BLaER1 treated with 17β-estradiol and CSF1 and Interleukin-3, amounts not matched to agents 10 nM and 100 nM (cell line): ENCODE results near the gene LOXL4.
"Not testable (repeated sequence)": the region's sequence is repeated elsewhere in the genome, so short reads cannot be mapped to it uniquely, and the experiment has no call there.

ENCODE experiments used
- H3K27ac ChIP-seq, 11 experiments: shearing (Covaris generic); formaldehyde crosslinking; 2 replicates each; pipeline ENCODE4 v1.8.1; 2022
- H3K27me3 ChIP-seq, 11 experiments: shearing (Covaris generic); formaldehyde crosslinking; 2 replicates each; pipeline ENCODE4 v1.8.1; 2022
- H3K36me3 ChIP-seq, 11 experiments: shearing (Covaris generic); formaldehyde crosslinking; 2 replicates each; pipeline ENCODE4 v1.8.1; 2022
- H3K4me1 ChIP-seq, 10 experiments: shearing (Covaris generic); formaldehyde crosslinking; 2 replicates each; pipeline ENCODE4 v1.8.1; 2022
- H3K4me2 ChIP-seq, 11 experiments: shearing (Covaris generic); formaldehyde crosslinking; 2 replicates each; pipeline ENCODE4 v1.8.1; 2022
- H3K4me3 ChIP-seq, 10 experiments: shearing (Covaris generic); formaldehyde crosslinking; 2 replicates each; pipeline ENCODE4 v1.8.1; 2022
- H3K9ac ChIP-seq, 11 experiments: shearing (Covaris generic); formaldehyde crosslinking; 2 replicates each; pipeline ENCODE4 v1.8.1; 2022
- H3K9me3 ChIP-seq, 11 experiments: shearing (Covaris generic); formaldehyde crosslinking; replicated peaks in 1 of 11; 2 replicates each; pipeline ENCODE4 v1.8.1; 2022
- H4K20me1 ChIP-seq, 11 experiments: shearing (Covaris generic); formaldehyde crosslinking; 2 replicates each; pipeline ENCODE4 v1.8.1; 2022
- Cebpa-rat ChIP-seq, 11 experiments: shearing (Covaris generic); IDR thresholded peaks; 2 replicates each; pipeline ENCODE4 v1.8.1; 2022

LOXL4 gene

GRCh38 chr10:98238391-98238790 is 29.6 kb downstream of the LOXL4 start:
- peaks cover 0 to 44% (median 0%) of the 10 kb centered on the region in 11 experiments; a peak in 4 of 22 replicates for H4K20me1 ChIP-seq
- no peaks in the 10 kb centered on the region for H3K9me3 ChIP-seq
- no peaks in the 10 kb centered on the region for H3K27me3 ChIP-seq
- TF ChIP-seq Cebpa-rat (IDR thresholded peaks at IDR 0.05): no peak
- no peak overlapping the region for H3K27ac ChIP-seq
- H3K4me3 ChIP-seq: no peak overlapping the region
- H3K4me2 ChIP-seq: no peak overlapping the region
- H3K4me1 ChIP-seq: peaks cover 0 to 8% (median 0%) of the 10 kb centered on the region in 10 experiments; a peak in 1 of 20 replicates
- no peak overlapping the region for H3K9ac ChIP-seq
- peaks cover 66 to 100% (median 87%) of the 10 kb centered on the region in 11 experiments for H3K36me3 ChIP-seq

- Histone ChIP-seq H3K9ac (no peak overlapping the region), H3K9me3 (no peaks in the 10 kb centered on the region), H3K4me3 (no peak overlapping the region), H3K27ac (no peak overlapping the region), H4K20me1 (peaks cover 0 to 35% (median 0%) of the 10 kb centered on the region in 11 experiments; a peak in 6 of 22 replicates), H3K27me3 (no peaks in the 10 kb centered on the region), H3K36me3 (peaks cover 72 to 100% (median 85%) of the 10 kb centered on the region in 11 experiments), H3K4me2 (no peak overlapping the region), H3K4me1 (peaks cover 0 to 8% (median 0%) of the 10 kb centered on the region in 10 experiments; a peak in 1 of 20 replicates)
- TF ChIP-seq Cebpa-rat (IDR thresholded peaks at IDR 0.05): no peak
These were observed 31.1 kb downstream of the LOXL4 start for GRCh38 chr10:98236862-98237261.

- TF ChIP-seq Cebpa-rat (IDR thresholded peaks at IDR 0.05): no peak
- Histone ChIP-seq H3K4me1 (peaks cover 0 to 8% (median 0%) of the 10 kb centered on the region in 10 experiments; a peak in 1 of 20 replicates), H3K9me3 (no peaks in the 10 kb centered on the region), H3K9ac (no peak overlapping the region), H3K36me3 (peaks cover 80 to 100% (median 93%) of the 10 kb centered on the region in 11 experiments), H3K27me3 (no peaks in the 10 kb centered on the region), H3K4me3 (no peak overlapping the region), H3K4me2 (no peak overlapping the region), H3K27ac (no peak overlapping the region), H4K20me1 (peaks cover 0 to 39% (median 0%) of the 10 kb centered on the region in 11 experiments; a peak in 9 of 22 replicates)
These were observed 32.1 kb downstream of the LOXL4 start for GRCh38 chr10:98235846-98236245.

- peaks cover 50 to 68% (median 62%) of the 10 kb centered on the region in 11 experiments for H3K36me3 ChIP-seq
- H3K9me3 ChIP-seq: peaks cover 9 to 18% (median 15%) of the 10 kb centered on the region in 11 experiments
- H3K4me1 ChIP-seq: no peaks in the 10 kb centered on the region
- H3K27me3 ChIP-seq: no peaks in the 10 kb centered on the region
- no peak overlapping the region for H3K4me3 ChIP-seq
- no peak overlapping the region for H3K4me2 ChIP-seq
- no peak overlapping the region for H3K9ac ChIP-seq
- peaks cover 0 to 30% (median 0%) of the 10 kb centered on the region in 11 experiments; a peak in 9 of 22 replicates for H4K20me1 ChIP-seq
- no peak for TF ChIP-seq Cebpa-rat (IDR thresholded peaks at IDR 0.05)
- no peak overlapping the region for H3K27ac ChIP-seq
These were observed 36.6 kb downstream of the LOXL4 start for GRCh38 chr10:98231417-98231816.

- Histone ChIP-seq H4K20me1 (peaks cover 5 to 50% (median 11%) of the 10 kb centered on the region in 11 experiments; a peak in 16 of 22 replicates), H3K9me3 (peaks cover 19 to 34% (median 27%) of the 10 kb centered on the region in 11 experiments), H3K4me1 (peaks cover 0 to 12% (median 2%) of the 10 kb centered on the region in 10 experiments; a peak in 3 of 20 replicates), H3K36me3 (peaks cover 27 to 67% (median 48%) of the 10 kb centered on the region in 11 experiments)
- not testable (repeated sequence) for H3K27ac ChIP-seq, H3K27me3 ChIP-seq, H3K9ac ChIP-seq, H3K4me3 ChIP-seq, H3K4me2 ChIP-seq
These were observed 39.7 kb downstream of the LOXL4 start for GRCh38 chr10:98228266-98228665.

- Histone ChIP-seq H3K4me1 (peaks cover 0 to 12% (median 2%) of the 10 kb centered on the region in 10 experiments; a peak in 3 of 20 replicates), H3K36me3 (peaks cover 26 to 64% (median 46%) of the 10 kb centered on the region in 11 experiments), H4K20me1 (peaks cover 5 to 51% (median 11%) of the 10 kb centered on the region in 11 experiments; a peak in 16 of 22 replicates), H3K9me3 (peaks cover 19 to 34% (median 27%) of the 10 kb centered on the region in 11 experiments)
- not testable (repeated sequence) for H3K27ac ChIP-seq, H3K4me3 ChIP-seq, H3K9ac ChIP-seq, H3K4me2 ChIP-seq, H3K27me3 ChIP-seq
These were observed 40.3 kb downstream of the LOXL4 start for GRCh38 chr10:98227713-98228112.

GRCh38 chr10:98226508-98227144 is 41.4 kb downstream of the LOXL4 start:
- no peaks in the 10 kb centered on the region for H3K27me3 ChIP-seq
- no peak overlapping the region for H3K9ac ChIP-seq
- no peak overlapping the region for H3K27ac ChIP-seq
- H3K4me3 ChIP-seq: peak overlapping the region in 1 of 10 experiments; percentile 34; a peak in 2 of 20 replicates
- peaks cover 19 to 34% (median 27%) of the 10 kb centered on the region in 11 experiments for H3K9me3 ChIP-seq
- peaks cover 5 to 45% (median 11%) of the 10 kb centered on the region in 11 experiments; a peak in 16 of 22 replicates for H4K20me1 ChIP-seq
- H3K4me1 ChIP-seq: peaks cover 0 to 12% (median 2%) of the 10 kb centered on the region in 10 experiments; a peak in 3 of 20 replicates
- H3K4me2 ChIP-seq: no peak overlapping the region
- H3K36me3 ChIP-seq: peaks cover 20 to 53% (median 39%) of the 10 kb centered on the region in 11 experiments
- TF ChIP-seq Cebpa-rat (IDR thresholded peaks at IDR 0.05): no peak

GRCh38 chr10:98224996-98225395 is 43.0 kb downstream of the LOXL4 start:
- TF ChIP-seq Cebpa-rat (IDR thresholded peaks at IDR 0.05): no peak
- Histone ChIP-seq H3K4me1 (peaks cover 0 to 12% (median 2%) of the 10 kb centered on the region in 10 experiments; a peak in 3 of 20 replicates), H3K27ac (no peak overlapping the region), H4K20me1 (peaks cover 5 to 33% (median 10%) of the 10 kb centered on the region in 11 experiments; a peak in 16 of 22 replicates), H3K9ac (no peak overlapping the region), H3K4me3 (no peak overlapping the region), H3K9me3 (peaks cover 22 to 38% (median 30%) of the 10 kb centered on the region in 11 experiments), H3K36me3 (peaks cover 15 to 45% (median 29%) of the 10 kb centered on the region in 11 experiments), H3K27me3 (no peaks in the 10 kb centered on the region), H3K4me2 (no peak overlapping the region)

GRCh38 chr10:98224509-98224908 is 43.5 kb downstream of the LOXL4 start:
- Histone ChIP-seq H3K4me3 (no peak overlapping the region), H3K4me1 (peaks cover 0 to 12% (median 2%) of the 10 kb centered on the region in 10 experiments; a peak in 3 of 20 replicates), H3K36me3 (peaks cover 20 to 50% (median 34%) of the 10 kb centered on the region in 11 experiments), H4K20me1 (peaks cover 5 to 33% (median 10%) of the 10 kb centered on the region in 11 experiments; a peak in 16 of 22 replicates), H3K27ac (no peak overlapping the region), H3K9me3 (peaks cover 27 to 43% (median 35%) of the 10 kb centered on the region in 11 experiments), H3K27me3 (no peaks in the 10 kb centered on the region), H3K9ac (no peak overlapping the region), H3K4me2 (no peak overlapping the region)
- no peak for TF ChIP-seq Cebpa-rat (IDR thresholded peaks at IDR 0.05)
